Measurements from ENCODE around the gene ASB8.
"Not testable (repeated sequence)": the region's sequence is repeated elsewhere in the genome, so short reads cannot be mapped to it uniquely, and the experiment has no call there.

DNA sequence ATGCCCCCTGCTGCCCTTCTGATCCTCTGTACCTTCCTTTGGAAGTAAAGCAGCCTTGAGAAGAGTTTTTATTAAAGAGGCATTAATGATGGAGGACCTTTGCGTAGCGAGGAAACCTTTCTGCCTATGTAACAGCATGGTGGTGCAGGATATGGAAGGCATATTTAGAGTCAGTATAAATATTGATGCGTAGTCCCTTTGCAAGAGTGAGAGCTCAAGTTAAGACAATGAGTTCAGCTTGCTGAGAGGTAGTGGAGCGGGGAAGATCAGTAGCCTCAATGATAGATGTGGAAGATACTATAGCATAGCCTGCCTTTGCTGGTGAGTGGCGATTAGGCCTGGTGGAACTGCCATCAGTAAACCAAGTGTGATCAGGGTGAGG is 46.0 kb downstream of the ASB8 start:
- TF ChIP-seq POLR2A (IDR thresholded peaks at IDR 0.05), result not testable (repeated sequence)
- TF ChIP-seq, protein P1, sequence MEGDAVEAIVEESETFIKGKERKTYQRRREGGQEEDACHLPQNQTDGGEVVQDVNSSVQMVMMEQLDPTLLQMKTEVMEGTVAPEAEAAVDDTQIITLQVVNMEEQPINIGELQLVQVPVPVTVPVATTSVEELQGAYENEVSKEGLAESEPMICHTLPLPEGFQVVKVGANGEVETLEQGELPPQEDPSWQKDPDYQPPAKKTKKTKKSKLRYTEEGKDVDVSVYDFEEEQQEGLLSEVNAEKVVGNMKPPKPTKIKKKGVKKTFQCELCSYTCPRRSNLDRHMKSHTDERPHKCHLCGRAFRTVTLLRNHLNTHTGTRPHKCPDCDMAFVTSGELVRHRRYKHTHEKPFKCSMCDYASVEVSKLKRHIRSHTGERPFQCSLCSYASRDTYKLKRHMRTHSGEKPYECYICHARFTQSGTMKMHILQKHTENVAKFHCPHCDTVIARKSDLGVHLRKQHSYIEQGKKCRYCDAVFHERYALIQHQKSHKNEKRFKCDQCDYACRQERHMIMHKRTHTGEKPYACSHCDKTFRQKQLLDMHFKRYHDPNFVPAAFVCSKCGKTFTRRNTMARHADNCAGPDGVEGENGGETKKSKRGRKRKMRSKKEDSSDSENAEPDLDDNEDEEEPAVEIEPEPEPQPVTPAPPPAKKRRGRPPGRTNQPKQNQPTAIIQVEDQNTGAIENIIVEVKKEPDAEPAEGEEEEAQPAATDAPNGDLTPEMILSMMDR (IDR thresholded peaks at IDR 0.05 in 8 of 11, conservative IDR thresholded peaks at IDR 0.05 in 3 of 11), result not testable (repeated sequence)

Measured in spleen (tissue), 7 donors.